ENCODE results near the gene ATP1A1.

ATP1A1 gene

DNA sequence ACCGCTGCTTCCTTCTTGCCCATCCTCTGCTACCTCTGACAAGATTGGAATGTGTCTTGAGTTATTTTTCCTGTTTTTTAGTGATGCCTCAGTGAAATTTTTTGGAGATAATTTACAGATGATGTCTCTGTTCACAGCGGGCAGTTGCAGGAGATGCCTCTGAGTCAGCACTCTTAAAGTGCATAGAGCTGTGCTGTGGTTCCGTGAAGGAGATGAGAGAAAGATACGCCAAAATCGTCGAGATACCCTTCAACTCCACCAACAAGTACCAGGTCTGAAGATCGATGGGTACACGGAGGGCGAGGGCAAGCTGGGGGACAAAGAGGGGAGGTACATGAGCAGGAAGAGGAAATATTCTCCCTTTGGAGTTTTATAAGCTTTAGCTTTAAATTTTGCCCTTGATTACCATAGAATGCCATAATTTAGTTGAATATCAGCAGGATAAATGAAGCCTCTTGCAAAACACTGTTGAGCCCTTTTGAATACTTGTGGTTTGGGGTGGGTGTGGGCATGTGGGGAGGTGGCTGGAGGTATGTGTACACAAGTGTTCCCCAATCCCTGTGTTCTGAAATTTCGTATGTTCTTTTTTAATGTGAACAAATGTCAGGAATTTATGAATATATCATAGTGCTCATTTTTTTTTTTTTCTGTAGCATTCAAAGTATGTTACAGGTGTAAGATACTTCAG is 19.8 kb downstream of the ATP1A1 start:
- no peak for DNase-seq

DNA sequence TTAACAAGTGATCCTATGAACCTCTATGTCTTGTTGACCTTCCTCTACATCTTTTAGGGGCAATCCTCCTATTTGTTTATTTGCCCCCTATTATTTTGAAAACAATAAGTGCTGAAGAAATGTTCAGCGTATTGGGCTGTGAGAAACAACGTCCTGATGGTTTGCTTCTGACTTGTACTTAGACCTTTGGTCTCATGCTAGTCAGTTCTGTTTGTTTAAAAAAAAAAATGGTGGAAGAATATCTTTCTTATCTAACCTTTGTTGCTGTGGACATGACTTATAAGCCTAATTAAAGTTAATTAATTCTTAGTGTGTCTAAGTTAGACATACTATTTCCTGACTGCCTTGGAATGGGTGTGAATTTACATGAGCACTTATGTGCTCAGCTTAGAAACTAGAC is 20.7 kb downstream of the ATP1A1 start:
- DNase-seq, result no peak

DNA sequence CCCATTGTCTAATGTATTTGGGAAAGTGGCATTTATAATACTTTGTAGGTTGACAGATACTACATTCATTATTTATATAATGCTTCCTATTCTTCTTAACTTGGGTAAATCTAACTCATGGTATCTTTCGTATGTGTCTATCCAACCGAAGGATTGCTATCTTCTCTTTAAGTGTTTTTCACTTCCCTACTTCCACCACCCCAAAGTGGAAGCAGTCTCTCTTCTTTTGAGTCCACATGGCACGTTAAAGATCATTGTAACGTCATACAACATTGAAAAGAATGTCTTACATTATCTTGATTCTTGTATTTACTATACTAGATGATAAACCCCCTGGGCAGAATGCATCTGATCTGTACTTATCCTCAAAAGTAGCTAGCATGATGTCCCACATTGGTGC is 21.2 kb downstream of the ATP1A1 start:
- DNase-seq, result no peak

DNA sequence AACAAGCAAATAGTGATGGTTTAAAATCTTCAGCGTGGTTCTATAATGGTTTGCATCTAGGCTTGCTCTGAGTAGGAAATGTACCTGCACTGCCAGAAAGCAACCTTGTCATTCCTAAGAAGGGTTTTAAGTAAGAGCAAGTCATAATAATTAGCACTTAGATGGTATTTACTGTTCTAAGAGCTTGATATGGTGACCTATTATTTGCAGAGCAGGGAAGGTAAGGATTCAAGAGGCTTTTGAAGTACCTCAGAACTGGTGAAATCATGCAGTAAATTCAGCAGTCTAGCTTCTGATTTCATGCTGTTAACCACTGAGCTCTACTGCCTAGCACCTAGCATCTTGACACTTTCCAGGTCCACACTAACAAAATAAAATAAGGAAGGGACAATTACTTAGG is 23.7 kb downstream of the ATP1A1 start:
- no peak for DNase-seq

GRCh38 chr1:116397728-116398127 is 24.7 kb downstream of the ATP1A1 start:
- no peak for DNase-seq

GRCh38 chr1:116400780-116401179 is 27.7 kb downstream of the ATP1A1 start:
- DNase-seq, result no peak

- no peak for DNase-seq
Observed at GRCh38 chr1:116401646-116402176, 28.7 kb downstream of the ATP1A1 start.

DNA sequence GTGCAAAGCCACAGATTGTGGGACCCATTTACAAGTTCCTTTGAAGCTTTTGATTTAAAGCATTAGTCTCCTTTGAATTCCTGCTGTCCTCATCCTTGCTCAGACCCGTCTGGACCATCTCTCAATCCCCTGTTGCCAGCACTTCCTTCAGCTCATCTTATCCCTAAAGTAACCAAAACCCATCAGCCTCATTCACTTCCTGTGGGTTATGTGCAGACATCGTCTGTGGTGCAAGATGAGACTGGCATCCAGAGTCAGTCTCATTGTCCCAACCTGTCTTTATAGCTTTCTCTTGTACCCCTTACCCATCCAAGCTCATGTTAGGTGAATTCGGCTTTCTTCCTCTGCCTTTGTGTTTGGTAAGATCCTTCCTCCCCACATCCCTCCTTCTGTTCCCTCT is 29.3 kb downstream of the ATP1A1 start:
- no peak for DNase-seq

DNA sequence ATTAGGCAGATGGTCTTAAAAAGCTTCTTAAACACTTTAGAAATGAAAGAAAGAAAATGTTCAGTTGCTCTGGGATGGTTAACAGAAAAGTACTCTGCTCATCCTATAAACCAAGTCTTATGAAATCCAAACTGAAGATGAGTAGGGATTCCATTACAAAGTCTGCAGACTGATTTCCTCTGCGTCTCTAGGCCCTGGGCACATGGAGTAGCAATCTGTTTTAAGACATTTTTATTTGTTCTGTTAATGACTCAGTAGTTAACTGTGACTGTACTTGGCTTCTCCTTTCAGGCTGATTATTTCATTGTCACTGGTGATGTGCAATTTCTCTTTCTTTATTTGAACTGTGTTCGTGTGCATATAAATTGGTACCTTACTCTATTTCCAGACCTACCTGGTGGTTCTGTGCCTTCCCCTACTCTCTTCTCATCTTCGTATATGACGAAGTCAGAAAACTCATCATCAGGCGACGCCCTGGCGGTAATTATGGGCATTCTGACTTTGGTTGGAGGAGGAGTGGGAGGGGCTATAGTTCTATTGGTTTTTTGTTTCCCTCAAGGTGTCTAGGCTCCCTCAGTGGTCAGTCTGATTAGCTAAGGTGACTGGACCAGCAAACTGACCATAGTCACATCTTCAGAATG is 30.6 kb downstream of the ATP1A1 start:
- no peak for DNase-seq

DNA sequence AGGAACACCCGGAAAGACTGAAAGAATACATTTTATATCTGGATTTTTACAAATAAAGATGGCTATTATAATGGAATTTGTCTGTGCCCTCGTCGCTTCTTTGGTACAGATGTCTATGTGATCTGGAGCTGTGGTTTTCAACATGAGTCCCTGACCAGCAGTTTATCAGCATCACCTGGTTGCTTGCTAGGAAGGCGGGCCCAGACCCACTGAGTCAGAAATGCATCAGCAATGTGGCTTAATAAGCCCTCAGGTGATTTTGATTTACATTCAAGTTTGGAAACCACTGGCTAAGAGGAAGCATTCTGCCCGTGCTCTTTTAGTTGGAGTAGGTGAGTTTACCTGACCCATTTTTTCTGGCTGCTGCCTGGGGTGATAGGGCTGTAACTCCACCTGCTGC is 31.7 kb downstream of the ATP1A1 start:
- DNase-seq, result no peak

DNA sequence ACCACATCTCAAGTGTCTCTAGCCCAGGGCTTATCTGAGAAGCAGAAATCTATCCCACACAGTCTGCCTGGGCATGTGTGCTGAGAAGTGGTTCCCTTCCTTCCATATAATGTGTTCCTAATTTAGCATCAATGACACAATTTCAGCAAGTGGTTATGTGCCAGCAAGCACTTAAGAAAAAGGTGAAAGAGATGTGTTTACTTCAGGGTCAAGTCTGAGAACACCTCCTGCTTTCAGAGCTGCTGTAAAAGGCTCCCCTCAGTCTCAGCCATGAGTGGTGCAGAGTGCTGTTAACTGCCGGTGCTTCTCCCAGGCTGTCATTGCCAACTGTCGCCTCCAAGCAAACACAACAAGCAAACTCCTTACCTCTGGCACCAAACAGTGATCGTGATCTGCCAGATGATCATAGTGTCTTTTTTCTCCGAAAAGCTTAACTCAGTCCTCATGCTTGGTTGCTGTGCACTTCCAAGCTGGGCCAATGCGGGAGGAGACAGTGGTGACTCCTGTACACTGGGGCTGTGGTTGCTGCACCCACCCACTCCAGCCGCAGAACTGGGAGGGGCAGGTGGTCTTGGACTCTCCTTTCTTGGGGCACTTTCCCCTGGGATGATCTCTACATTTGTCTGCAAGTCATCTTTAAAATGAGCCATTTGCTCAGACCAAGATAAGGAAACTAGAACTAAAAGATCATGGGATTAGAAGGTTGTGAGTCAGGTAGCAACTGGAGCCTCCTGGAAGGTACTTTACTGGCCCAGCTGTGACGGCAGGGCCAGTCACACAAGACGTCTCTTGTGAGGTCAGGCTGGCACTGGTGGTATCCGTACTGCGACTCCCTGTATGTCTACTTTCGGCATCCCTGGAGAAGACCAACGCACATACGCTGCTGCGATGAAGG is 32.4 kb downstream of the ATP1A1 start:
- DNase-seq, result no peak

- no peak for DNase-seq
Observed at GRCh38 chr1:116407033-116407432, 34.0 kb downstream of the ATP1A1 start.

DNA sequence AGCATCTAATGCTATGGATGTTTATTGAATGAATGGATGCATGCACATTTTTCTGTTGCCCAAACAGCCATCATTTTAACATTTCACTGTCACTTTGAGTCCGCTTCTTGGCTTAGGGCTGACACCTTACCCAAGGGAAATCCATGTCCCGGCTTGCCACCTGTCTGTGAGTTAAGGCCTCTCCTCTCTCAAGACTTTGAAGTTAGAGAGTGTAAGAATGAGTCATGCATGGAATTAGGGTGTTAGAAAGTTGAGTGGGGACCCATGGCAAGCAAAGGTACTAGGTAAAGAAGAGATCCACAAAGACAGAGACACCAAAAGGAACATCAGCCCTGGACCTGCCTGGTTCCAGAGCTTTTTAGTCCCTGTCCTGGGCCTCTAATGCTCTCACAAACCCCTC is 35.1 kb downstream of the ATP1A1 start:
- DNase-seq, result no peak

DNA sequence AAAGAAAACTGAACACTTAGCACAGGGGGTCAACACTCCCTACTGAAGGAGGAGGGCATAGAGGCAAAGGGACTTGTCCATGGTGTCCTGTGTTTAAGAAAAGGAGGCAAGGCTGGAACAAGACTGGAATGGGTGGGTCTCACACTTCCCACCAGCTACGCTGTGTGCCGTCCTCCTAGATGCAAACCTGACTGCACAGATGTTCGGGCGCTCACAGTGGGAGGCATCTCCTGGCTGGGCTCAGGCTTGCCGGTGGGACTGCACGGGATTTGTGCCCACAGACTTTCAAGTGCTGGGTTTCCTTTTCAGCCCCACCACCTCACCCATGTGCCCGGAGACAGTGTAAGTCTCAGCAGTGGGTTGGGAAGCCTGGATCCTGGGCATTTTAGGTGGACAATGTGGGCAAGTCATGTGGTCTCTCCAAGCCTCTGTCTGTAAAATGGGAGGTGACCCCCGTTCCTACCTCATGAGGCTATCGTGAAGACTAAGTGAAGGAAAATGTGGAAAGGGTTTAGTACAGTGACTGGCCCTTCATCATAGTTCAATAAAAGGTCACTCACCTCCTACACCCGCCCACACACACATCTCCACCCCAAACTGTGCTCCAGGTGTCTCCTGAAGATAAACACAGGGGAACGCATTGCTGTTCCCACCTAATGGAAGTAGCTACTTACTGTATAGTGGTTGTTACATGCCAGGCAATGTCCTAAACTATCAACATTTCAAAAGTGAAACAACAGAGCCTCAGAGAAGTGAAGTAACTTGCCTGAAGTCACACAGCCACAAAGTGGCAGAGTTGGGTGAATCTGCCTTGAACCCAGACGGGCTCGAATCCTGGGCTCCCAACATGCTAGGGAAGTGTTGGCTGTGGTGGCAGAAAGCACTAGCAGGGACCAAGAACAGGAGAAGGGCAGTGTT is 36.0 kb downstream of the ATP1A1 start:
- DNase-seq, result no peak

DNA sequence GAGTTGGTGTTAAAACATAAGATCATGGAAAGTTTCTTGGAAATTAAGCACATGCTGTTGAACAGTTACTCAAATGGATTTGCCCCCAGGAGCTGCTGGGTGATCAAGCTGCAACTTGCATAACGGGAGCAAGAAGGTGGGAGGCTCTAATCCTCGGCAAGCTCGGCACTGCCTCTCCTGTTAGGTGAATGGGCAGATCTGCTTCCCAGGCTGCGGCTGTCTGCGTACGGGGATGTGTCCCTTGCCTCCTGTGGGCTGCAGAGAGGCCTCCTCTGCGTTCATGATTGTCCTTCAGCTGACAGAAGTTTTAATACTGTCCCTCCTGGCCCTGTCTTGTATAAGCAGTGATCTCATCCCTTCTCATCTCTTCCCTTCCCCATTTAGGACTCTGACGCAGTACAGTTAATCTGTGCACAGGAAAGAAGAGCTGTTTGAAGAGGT is 36.7 kb downstream of the ATP1A1 start:
- no peak for DNase-seq

DNA sequence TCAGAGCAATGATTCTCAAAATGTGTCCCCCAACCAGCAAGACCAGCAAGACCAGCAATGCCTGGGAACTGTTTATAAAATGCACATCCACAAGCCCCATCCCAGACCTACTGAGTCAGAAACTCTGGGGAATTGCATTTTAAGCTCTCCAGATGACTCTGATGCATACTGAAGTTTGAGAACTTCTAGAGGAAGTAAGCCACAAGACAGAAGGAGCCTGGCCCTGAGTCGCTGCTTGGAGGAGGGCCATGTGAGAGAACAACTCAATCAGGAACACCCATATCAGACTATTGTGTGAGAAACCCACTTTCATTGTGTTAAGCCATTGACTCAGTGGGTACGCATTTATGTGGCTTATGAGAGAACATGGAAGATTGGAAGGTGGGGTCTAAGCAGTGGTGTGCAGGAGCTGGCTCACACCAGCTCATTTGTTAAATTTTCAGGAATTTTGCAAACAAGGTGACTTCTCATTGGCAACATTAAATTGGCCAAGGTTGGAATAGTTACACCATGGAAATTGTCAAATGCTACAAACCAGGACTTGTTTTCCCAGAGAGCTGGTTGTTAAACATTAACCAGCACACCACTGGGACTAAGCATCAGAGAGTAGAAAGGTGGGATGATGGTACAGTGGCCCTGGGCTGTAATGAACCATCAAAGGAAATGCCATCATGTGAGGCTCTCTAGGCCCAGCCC is 38.9 kb downstream of the ATP1A1 start:
- DNase-seq, result no peak

- no peak for DNase-seq
Observed at GRCh38 chr1:116412480-116412798, 39.4 kb downstream of the ATP1A1 start.

GRCh38 chr1:116412898-116413297 is 39.9 kb downstream of the ATP1A1 start:
- DNase-seq, result no peak

DNA sequence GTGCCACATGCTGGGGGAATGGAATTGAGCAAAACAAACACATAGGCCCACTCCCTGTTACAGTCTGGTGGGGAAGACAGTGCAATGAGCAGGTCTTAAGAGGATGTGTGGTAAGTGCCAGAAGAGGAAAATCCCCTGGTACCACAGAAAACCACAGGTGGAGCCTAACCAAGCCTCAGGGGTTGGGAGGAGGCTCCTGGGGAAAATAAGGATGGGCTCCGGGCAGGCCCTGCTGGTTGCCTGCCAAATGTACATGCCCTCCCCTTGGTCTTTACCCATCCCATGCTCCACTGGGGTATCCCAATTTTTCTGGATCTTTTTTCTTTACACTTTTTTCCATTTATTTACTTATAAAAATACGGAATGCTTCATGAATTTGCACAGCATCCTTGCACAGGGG is 40.4 kb downstream of the ATP1A1 start:
- no peak for DNase-seq

GRCh38 chr1:116414364-116414763 is 41.3 kb downstream of the ATP1A1 start:
- no peak for DNase-seq

- no peak for DNase-seq
Observed at GRCh38 chr1:116415200-116415698, 42.2 kb downstream of the ATP1A1 start.
